ENCODE data around the gene CDNF. TPM values are rescaled to one million over a fixed set of nuclear protein-coding genes. Genes with fewer than 3 reads are reported as not detected.

Gene CDNF
- total RNA-seq, 6 experiments from 2014 or later: 0.52 to 1.5 (median 0.97) TPM

DNA sequence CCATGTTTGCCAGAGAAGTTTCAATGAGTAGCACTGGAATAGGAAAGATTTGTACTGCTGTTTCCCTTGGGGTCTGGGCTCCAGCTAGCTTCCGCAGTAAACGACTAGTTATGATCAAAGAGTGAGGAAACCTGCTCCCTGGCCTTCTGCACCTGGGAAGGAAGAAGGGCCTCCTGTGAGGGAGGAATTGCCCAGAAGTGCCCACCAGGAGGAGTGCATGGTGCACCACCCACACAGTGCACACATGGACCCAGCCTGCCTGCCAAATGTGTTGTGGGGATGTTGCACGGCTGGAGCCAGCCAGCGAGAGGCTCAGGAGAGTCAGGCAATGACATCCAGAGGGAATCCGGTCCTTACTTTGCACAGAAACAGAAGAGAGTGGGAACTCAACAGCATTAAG, 36.1 kb downstream of the CDNF start:
- Mint-ChIP-seq H3K36me3 (ENCODE audit: low read depth) (no peaks in the 10 kb centered on the region), H3K4me3 (no peak overlapping the region), H3K4me1 (ENCODE audit: low read depth) (no peaks in the 10 kb centered on the region), H3K27me3 (ENCODE audit: insufficient read depth) (peaks cover 45% of the 10 kb centered on the region), H3K27ac (no peak overlapping the region), H3K9me3 (no peaks in the 10 kb centered on the region)
- no peak for DNase-seq
- TF ChIP-seq, protein P1, sequence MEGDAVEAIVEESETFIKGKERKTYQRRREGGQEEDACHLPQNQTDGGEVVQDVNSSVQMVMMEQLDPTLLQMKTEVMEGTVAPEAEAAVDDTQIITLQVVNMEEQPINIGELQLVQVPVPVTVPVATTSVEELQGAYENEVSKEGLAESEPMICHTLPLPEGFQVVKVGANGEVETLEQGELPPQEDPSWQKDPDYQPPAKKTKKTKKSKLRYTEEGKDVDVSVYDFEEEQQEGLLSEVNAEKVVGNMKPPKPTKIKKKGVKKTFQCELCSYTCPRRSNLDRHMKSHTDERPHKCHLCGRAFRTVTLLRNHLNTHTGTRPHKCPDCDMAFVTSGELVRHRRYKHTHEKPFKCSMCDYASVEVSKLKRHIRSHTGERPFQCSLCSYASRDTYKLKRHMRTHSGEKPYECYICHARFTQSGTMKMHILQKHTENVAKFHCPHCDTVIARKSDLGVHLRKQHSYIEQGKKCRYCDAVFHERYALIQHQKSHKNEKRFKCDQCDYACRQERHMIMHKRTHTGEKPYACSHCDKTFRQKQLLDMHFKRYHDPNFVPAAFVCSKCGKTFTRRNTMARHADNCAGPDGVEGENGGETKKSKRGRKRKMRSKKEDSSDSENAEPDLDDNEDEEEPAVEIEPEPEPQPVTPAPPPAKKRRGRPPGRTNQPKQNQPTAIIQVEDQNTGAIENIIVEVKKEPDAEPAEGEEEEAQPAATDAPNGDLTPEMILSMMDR (IDR thresholded peaks at IDR 0.05): 0 out of 2 replicates have a peak, but pooled peaks have one; percentile 23

DNA sequence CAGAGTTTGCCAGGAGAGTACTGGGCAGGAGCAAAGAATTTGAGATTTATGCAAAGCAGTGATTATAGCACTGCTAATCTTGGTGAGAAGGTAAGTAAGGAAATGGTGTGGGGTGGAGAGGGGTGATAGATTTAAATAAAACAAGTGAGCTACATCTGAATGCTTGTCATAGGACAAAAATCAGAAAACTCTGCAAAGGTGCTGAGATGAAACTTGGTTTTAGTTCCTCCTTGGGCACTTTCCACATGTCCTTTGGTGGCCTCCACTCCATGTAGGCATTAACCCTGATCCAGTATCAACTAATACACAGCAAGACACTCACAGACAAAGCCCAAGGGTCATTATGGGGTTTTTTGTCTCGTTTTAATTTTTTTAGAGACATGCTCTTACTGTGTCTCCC, 37.4 kb downstream of the CDNF start:
- H3K4me3 Mint-ChIP-seq: no peak overlapping the region
- H3K27ac Mint-ChIP-seq: no peak overlapping the region
- no peaks in the 10 kb centered on the region for H3K36me3 Mint-ChIP-seq (ENCODE audit: low read depth)
- peaks cover 42% of the 10 kb centered on the region for H3K27me3 Mint-ChIP-seq (ENCODE audit: insufficient read depth)
- H3K9me3 Mint-ChIP-seq: no peaks in the 10 kb centered on the region
- TF ChIP-seq, protein P1 (IDR thresholded peaks at IDR 0.05): no peak
- no peak for DNase-seq
- H3K4me1 Mint-ChIP-seq (ENCODE audit: low read depth): no peaks in the 10 kb centered on the region

DNA sequence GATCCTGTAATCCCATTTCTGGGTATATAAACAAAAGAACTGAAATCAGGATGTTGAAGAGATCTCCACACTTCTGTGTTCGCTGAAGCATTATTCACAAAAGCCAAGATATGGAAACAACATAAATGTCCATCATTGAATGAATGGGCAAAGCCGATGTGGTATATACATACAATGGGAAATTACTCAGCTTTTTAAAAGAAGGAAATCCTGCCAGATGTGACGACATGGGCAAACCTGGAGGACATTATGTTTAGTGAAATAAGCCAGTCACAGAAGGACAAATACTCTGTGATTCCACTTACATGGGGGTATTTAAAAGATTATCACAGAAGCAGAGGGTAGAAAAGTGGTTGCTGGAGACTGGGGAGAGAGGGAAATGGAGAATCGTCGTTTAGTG, 39.2 kb downstream of the CDNF start:
- DNase-seq: no peak
- Mint-ChIP-seq H3K27me3 (ENCODE audit: insufficient read depth) (peaks cover 42% of the 10 kb centered on the region), H3K4me3 (no peak overlapping the region), H3K36me3 (ENCODE audit: low read depth) (no peaks in the 10 kb centered on the region), H3K27ac (no peak overlapping the region), H3K4me1 (ENCODE audit: low read depth) (no peaks in the 10 kb centered on the region), H3K9me3 (no peaks in the 10 kb centered on the region)
- TF ChIP-seq, protein P1 (IDR thresholded peaks at IDR 0.05): no peak

DNA sequence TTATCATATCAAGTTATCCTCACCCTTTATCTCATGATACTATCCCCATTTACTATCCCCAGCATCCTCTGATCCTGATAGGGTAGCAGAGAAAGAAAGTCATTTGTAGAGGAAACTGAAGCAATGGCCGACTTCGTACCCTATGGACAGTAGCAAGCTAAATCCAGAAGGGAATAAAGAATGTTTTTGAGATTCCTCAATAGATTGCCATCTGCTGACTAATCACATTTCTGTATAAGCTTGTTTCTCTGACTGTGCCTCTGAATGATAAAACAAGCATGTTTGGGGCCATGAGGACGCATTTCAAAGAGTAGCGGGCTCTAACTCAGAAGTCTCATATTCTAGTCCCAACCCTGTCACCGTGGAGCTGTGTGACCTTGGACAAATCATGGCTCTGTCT, 49.9 kb downstream of the CDNF start:
- H3K4me3 Mint-ChIP-seq: no peak overlapping the region
- H3K27me3 Mint-ChIP-seq (ENCODE audit: insufficient read depth): peaks cover 5% of the 10 kb centered on the region; the same call in 1 of the 2 replicates
- H3K27ac Mint-ChIP-seq: no peak overlapping the region
- no peak for DNase-seq
- TF ChIP-seq, protein P1 (IDR thresholded peaks at IDR 0.05): no peak
- H3K9me3 Mint-ChIP-seq: peaks cover 14% of the 10 kb centered on the region
- H3K36me3 Mint-ChIP-seq (ENCODE audit: low read depth): peaks cover 17% of the 10 kb centered on the region
- H3K4me1 Mint-ChIP-seq (ENCODE audit: low read depth): peaks cover 19% of the 10 kb centered on the region

DNA sequence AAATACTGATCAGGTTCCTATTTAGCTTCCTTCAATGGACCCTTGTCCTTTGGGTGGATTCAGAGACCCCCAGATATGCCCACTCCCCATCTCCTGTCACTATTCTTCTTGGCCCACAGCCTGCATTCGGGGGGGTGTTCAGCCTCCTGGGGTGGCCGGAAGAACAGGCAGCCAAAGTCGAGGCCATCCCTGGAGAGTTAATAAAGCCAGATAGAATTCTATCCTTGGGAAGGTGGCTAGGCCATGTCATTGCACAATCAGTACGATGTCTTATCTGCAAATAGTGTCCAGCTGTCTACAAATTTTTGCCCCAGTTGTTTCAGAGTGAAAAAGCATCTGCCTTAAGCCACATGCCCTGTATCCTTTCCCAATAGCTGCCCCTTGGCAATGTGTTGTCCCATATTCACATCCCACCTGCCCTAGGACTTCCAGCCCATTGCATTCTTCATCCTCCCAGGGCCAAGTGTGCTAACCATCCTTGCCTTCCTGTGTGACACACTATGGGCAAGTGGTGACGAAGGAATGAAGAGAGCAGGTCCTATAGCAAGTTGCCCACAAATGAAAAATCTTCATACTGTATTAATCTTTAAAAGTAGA, 53.3 kb downstream of the CDNF start:
- peaks cover 43% of the 10 kb centered on the region for H3K4me1 Mint-ChIP-seq (ENCODE audit: low read depth)
- peaks cover 3% of the 10 kb centered on the region; the same call in 1 of the 2 replicates for H3K27me3 Mint-ChIP-seq (ENCODE audit: insufficient read depth)
- TF ChIP-seq, protein P1 (IDR thresholded peaks at IDR 0.05): no peak
- peaks cover 21% of the 10 kb centered on the region for H3K36me3 Mint-ChIP-seq (ENCODE audit: low read depth)
- no peak overlapping the region for H3K4me3 Mint-ChIP-seq
- peaks cover 14% of the 10 kb centered on the region for H3K9me3 Mint-ChIP-seq
- no peak overlapping the region for H3K27ac Mint-ChIP-seq
- no peak for DNase-seq

Data from HFFc6 (cell line).